ENCODE measurements around the gene CARD11.

GRCh38 chr7:2893411-2893861 is 150.2 kb downstream of the CARD11 start:
- TF ChIP-seq CTCF (IDR thresholded peaks at IDR 0.05) = no peak
- TF ChIP-seq POLR2A (IDR thresholded peaks at IDR 0.05) = no peak

Data from testis (tissue), 2 donors.